ENCODE data around the gene MED16.
"Not testable (repeated sequence)": the region's sequence is repeated elsewhere in the genome, so short reads cannot be mapped to it uniquely, and the experiment has no call there.

The MED16 gene

GRCh38 chr19:852136-853013 lies 40.6 kb downstream of the MED16 start, which contains the start of gene ELANE:
ELANE (plus strand) TSS chr19:852303; CDS start chr19:852329, 26 bp downstream.
- no peak for TF ChIP-seq CTCF (conservative IDR thresholded peaks at IDR 0.05; ENCODE audit: low read depth, low read length)
- no peak for DNase-seq (ENCODE audit: low read depth)
- no peak within 1 kb of the TSS for H3K4me3 ChIP-seq (ENCODE audit: low read length)

- TF ChIP-seq CTCF (conservative IDR thresholded peaks at IDR 0.05; ENCODE audit: low read depth, low read length), result no peak
- no peak for DNase-seq (ENCODE audit: low read depth)
- H3K4me3 ChIP-seq (ENCODE audit: low read length), result no peak overlapping the region
These were observed 42.0 kb downstream of the MED16 start for GRCh38 chr19:850979-851335.

GRCh38 chr19:850221-850978 lies 42.6 kb downstream of the MED16 start:
- H3K4me3 ChIP-seq (ENCODE audit: low read length), result no peak overlapping the region

GRCh38 chr19:849195-849594 lies 43.8 kb downstream of the MED16 start:
- DNase-seq (ENCODE audit: low read depth); H3K4me3 ChIP-seq (ENCODE audit: low read length): not testable (repeated sequence)

More at GRCh38 chr19:850221-850978, 42.6 kb downstream of the MED16 start:
- DNase-seq (ENCODE audit: low read depth), result no peak
- no peak for TF ChIP-seq CTCF (conservative IDR thresholded peaks at IDR 0.05; ENCODE audit: low read depth, low read length)

GRCh38 chr19:848386-848921 lies 44.5 kb downstream of the MED16 start:
- no peak for DNase-seq (ENCODE audit: low read depth)
- no peak for TF ChIP-seq CTCF (conservative IDR thresholded peaks at IDR 0.05; ENCODE audit: low read depth, low read length)
- no peak overlapping the region for H3K4me3 ChIP-seq (ENCODE audit: low read length)

GRCh38 chr19:845707-846521 lies 47.1 kb downstream of the MED16 start:
- no peak overlapping the region for H3K4me3 ChIP-seq (ENCODE audit: low read length)
- no peak for TF ChIP-seq CTCF (conservative IDR thresholded peaks at IDR 0.05; ENCODE audit: low read depth, low read length)
- no peak for DNase-seq (ENCODE audit: low read depth)

DNA sequence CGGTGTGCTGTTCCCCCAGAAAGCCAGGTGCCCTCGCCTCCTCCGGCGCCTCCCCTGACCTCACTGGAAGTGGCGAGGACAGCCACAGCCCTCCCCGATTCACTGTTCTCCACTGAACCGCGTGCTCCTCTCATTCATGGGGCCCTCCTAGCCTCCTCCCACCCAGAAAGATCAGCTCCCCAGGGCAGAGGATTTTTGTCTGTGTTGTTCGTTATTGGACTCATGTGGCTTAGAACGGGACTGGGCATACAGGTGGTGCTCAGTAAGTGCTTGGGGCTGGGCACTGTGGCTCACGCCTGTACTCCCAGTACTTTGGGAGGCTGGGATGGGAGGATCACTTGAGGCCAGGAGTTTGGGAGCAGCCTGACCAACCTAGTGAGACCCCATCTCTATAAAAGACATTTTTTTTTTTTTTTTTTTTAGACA lies 48.4 kb downstream of the MED16 start:
- H3K4me3 ChIP-seq (ENCODE audit: low read length), result no peak overlapping the region
- DNase-seq (ENCODE audit: low read depth), result no peak
- TF ChIP-seq CTCF (conservative IDR thresholded peaks at IDR 0.05; ENCODE audit: low read depth, low read length), result no peak

All from retinal pigment epithelial cell (primary cell).